NT2/D1 (cell line): ENCODE measurements around the gene ATP5PO.

Experiments
- SUZ12 ChIP-seq: IDR thresholded peaks from 2 replicates; pipeline ENCODE4 v1.6.1; 2011; ENCODE audit not compliant: insufficient read length, insufficient read depth; ENCODE audit errors: extremely low read depth
- ZNF274 ChIP-seq: IDR thresholded peaks from 2 replicates; pipeline ENCODE4 v1.6.1; 2011; ENCODE audit warnings: mild to moderate bottlenecking, low read depth, low read length

DNA sequence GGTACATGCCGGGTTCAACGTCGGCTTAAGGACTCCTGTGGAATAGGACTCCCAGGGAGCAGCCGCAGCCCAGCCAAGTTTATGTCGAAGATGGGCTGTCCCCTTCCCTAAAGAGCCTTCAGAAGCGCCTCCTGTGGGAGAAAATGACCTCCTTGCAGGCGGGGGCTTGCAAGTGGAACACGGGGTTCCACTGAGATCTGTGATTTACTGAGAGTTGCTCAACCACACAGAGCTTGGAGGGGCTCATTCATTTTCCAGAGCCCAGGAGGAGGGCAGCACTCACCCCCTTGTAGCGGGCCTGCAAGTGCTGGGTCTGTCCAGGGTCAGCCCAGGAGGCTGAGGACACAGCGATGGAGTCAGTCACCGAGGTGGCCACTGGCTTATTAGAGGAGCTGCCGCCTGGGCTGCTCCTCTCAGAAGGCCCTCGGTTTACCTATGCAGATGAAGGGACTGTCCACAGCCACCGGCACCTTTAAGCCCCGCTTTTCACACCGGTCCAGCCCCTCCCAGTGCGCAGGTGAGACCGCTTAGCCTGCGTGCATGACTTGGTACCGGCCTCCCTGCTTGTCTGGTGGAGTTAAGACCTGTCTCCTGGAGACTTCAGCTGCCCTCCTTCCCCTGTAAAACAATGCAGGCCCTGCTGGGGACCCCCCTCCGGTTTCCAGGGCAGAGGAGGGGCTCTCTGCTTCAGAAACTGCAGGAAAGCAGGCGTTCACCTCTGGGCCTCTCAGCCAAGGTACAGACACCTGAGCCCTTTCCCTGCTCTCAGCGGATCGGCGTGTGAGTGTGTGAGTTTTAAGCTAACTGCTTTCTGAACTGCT lies 57.5 kb downstream of the ATP5PO start:
- no peak for TF ChIP-seq ZNF274
- TF ChIP-seq SUZ12: no peak
